ENCODE results near the gene ASIC2. TPM values are rescaled to one million over a fixed set of nuclear protein-coding genes. Genes with fewer than 3 reads are reported as not detected.

The ASIC2 gene
- total and polyA plus RNA-seq, 7 donors = under 0.01 to 0.60 (median 0.19) TPM; not detected in 3

DNA sequence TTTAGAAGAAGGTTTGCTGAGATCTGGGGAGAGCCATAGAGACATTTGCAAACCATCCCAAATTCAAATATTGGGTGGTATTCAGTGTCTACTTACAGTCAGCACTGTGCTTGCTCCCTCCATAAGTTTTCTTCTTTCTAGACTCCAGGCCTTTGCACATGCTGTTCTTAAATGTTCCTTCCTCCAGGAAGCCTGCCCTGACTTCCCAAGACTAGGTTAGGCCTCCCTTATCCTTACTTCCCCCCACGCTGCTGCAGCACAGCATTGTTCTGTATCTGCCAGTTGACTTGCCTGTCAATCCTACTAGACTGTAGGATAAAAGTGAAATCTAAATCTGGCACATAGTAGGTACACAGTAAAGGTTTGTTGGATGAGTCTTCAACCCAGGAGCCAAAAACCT, 53.4 kb downstream of the ASIC2 start:
- WGBS, 2 donors = 77 to 92% methylated on average over 1 of the region's 1 CpG
- no peaks in the 10 kb centered on the region for H3K27me3 ChIP-seq
- no peaks in the 10 kb centered on the region for H3K36me3 ChIP-seq
- intact Hi-C loops (cut with DNase I) = loop anchor here (10.0 kb wide), 1 partner anchor 125 kb away; no protein-coding TSS in a partner anchor
- H3K27ac ChIP-seq = no peak overlapping the region
- H3K4me1 ChIP-seq = peaks cover 0 to 15% (median 12%) of the 10 kb centered on the region in 4 donors
- TF ChIP-seq POLR2AphosphoS5 (IDR thresholded peaks at IDR 0.05) (no peak), EP300 (IDR thresholded peaks at IDR 0.05) (no peak), POLR2A (IDR thresholded peaks at IDR 0.05) (no peak)
- TF ChIP-seq, protein P1, sequence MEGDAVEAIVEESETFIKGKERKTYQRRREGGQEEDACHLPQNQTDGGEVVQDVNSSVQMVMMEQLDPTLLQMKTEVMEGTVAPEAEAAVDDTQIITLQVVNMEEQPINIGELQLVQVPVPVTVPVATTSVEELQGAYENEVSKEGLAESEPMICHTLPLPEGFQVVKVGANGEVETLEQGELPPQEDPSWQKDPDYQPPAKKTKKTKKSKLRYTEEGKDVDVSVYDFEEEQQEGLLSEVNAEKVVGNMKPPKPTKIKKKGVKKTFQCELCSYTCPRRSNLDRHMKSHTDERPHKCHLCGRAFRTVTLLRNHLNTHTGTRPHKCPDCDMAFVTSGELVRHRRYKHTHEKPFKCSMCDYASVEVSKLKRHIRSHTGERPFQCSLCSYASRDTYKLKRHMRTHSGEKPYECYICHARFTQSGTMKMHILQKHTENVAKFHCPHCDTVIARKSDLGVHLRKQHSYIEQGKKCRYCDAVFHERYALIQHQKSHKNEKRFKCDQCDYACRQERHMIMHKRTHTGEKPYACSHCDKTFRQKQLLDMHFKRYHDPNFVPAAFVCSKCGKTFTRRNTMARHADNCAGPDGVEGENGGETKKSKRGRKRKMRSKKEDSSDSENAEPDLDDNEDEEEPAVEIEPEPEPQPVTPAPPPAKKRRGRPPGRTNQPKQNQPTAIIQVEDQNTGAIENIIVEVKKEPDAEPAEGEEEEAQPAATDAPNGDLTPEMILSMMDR (IDR thresholded peaks at IDR 0.05) = no peak
- no peak for DNase-seq
- no peaks in the 10 kb centered on the region for H3K9me3 ChIP-seq
- no peak overlapping the region for H3K4me3 ChIP-seq

DNA sequence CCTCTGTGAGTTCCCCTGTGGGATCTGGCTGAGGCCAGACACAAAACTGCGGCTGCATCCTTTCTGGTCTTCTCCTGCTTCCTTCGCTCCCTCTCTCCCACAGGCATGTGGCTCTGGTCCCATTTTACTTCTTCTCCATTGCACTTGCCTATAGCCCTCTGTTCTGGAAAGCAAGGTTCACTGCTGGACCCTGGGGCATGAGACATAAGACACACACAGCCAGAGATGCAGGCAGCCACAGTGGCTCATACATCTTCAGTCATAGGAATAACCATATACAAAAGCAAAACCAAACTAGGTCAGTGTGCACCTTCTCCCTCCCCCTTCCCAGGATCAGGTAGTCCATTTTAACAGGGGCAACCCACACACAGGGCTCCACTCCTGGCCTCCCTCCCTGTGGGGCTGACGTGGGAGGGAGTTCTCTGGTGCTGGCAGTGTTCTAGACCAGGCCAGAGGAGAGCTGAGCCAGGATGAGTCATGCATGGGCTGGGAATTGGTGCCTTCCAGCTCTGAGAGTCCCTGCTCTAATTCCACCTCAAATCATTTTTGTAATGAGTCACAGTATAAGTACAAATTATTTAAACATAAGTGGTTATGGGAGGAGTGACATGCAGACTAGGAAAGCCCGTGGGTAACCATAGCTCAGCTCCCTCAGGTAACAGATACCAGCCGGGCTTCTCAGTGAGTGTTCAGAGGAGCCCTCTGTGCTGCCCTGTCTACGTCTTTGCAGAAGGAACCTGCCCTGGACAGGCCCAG, 58.0 kb downstream of the ASIC2 start:
- H3K27ac ChIP-seq = peak overlapping the region in 3 of 4 donors; percentile 60 to 79 (median 76)
- no peaks in the 10 kb centered on the region for H3K36me3 ChIP-seq
- DNase-seq = peak; percentile 85
- no peak overlapping the region for H3K4me3 ChIP-seq
- no peaks in the 10 kb centered on the region for H3K27me3 ChIP-seq
- H3K4me1 ChIP-seq = peaks cover 0 to 34% (median 29%) of the 10 kb centered on the region in 4 donors
- 77 to 79% methylated on average over 6 of the region's 6 CpGs for WGBS, 2 donors
- H3K9me3 ChIP-seq = no peaks in the 10 kb centered on the region
- peak in 2 of 4 donors; percentile 34 to 75 for TF ChIP-seq POLR2AphosphoS5 (IDR thresholded peaks at IDR 0.05)
- TF ChIP-seq, protein P1 (IDR thresholded peaks at IDR 0.05) = no peak
- peak in 1 of 4 donors; percentile 28 for TF ChIP-seq EP300 (IDR thresholded peaks at IDR 0.05)
- no peak for TF ChIP-seq POLR2A (IDR thresholded peaks at IDR 0.05)
- intact Hi-C loops (cut with DNase I) = loop anchor here (10.0 kb wide), 1 partner anchor 120 kb away; no protein-coding TSS in a partner anchor

DNA sequence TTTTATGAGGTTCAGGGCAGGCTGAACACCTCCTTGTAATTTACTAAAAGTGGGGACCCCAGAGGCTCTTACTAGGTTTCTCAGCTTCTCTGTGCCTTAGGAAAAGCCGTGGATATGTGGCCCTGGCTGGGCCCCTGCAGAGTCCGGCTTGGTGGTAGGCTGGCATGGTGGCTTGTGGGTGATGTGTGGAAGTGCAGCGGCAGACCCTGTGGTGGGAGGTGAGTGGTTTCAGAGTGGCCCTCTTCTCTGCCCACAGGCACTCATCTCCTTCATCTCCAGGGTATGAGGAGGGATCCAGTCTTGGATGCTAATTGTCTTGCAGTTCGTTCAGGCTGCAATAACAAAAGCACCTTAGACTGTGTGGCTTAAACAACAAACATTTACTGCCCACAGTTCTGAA, 58.9 kb downstream of the ASIC2 start:
- H3K36me3 ChIP-seq = no peaks in the 10 kb centered on the region
- TF ChIP-seq POLR2A (IDR thresholded peaks at IDR 0.05) (no peak), POLR2AphosphoS5 (IDR thresholded peaks at IDR 0.05) (no peak), EP300 (IDR thresholded peaks at IDR 0.05) (no peak)
- TF ChIP-seq, protein P1 (IDR thresholded peaks at IDR 0.05) = no peak
- no peaks in the 10 kb centered on the region for H3K27me3 ChIP-seq
- H3K9me3 ChIP-seq = no peaks in the 10 kb centered on the region
- intact Hi-C loops (cut with DNase I) = loop anchor here (10.0 kb wide), 1 partner anchor 119 kb away; no protein-coding TSS in a partner anchor
- H3K27ac ChIP-seq = peak overlapping the region; percentile 41 to 79 (median 68)
- H3K4me1 ChIP-seq = peaks cover 0 to 34% (median 29%) of the 10 kb centered on the region in 4 donors
- WGBS, 2 donors = 79 to 85% methylated on average over 4 of the region's 4 CpGs
- H3K4me3 ChIP-seq = no peak overlapping the region
- DNase-seq = no peak

DNA sequence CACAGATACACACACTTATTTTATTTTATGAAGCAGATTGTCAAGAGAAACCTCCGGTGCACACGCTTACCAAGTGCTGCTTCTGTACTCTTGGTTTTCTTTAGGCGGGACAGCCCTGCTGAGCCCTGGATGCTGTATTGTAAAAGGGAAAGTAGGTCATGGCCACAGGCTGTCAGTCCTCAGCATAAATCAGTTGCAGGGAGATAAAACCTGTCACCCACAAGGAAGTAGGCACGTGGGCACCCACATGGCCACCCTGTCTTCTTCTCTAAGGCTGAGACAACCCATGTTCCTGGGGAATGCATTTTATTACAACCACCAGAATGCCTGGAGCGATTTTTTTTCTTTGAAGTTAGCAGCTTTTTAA, 59.3 kb downstream of the ASIC2 start:
- 14 to 45% methylated on average over 5 of the region's 5 CpGs for WGBS, 2 donors
- Histone ChIP-seq H3K27ac (peak overlapping the region; percentile 41 to 79 (median 68)), H3K36me3 (no peaks in the 10 kb centered on the region), H3K4me1 (peaks cover 0 to 34% (median 29%) of the 10 kb centered on the region in 4 donors), H3K9me3 (no peaks in the 10 kb centered on the region), H3K4me3 (peak overlapping the region in 1 of 4 donors; percentile 0), H3K27me3 (no peaks in the 10 kb centered on the region)
- TF ChIP-seq, protein P1 (IDR thresholded peaks at IDR 0.05) = no peak
- TF ChIP-seq POLR2A (IDR thresholded peaks at IDR 0.05) (no peak), EP300 (IDR thresholded peaks at IDR 0.05) (peak; percentile 27 to 83 (median 54)), POLR2AphosphoS5 (IDR thresholded peaks at IDR 0.05) (peak; percentile 67 to 89 (median 86))
- intact Hi-C loops (cut with DNase I) = loop anchor here (10.0 kb wide), 1 partner anchor 119 kb away; no protein-coding TSS in a partner anchor
- DNase-seq = peak; percentile 82

All from sigmoid colon (tissue), 7 donors.